D721Med (cell line): ENCODE results near the gene RALGPS1.

Experiments used
- DNase-seq: peaks from one replicate; pipeline ENCODE4 v3.0.0; 2011; ENCODE audit warnings: low spot score; ENCODE audit not compliant: insufficient read length
- FAIRE-seq: peaks from 2 replicates; lab custom pipeline; 2011; peaks lifted over from hg19 to GRCh38; lab: Jason Lieb, UNC
- CTCF ChIP-seq: IDR thresholded peaks from 2 replicates; pipeline ENCODE4 v1.5.1; 2012; ENCODE audit warnings: mild to moderate bottlenecking, control low read depth; ENCODE audit not compliant: insufficient read depth; ENCODE audit errors: missing control alignments

Gene RALGPS1

DNA sequence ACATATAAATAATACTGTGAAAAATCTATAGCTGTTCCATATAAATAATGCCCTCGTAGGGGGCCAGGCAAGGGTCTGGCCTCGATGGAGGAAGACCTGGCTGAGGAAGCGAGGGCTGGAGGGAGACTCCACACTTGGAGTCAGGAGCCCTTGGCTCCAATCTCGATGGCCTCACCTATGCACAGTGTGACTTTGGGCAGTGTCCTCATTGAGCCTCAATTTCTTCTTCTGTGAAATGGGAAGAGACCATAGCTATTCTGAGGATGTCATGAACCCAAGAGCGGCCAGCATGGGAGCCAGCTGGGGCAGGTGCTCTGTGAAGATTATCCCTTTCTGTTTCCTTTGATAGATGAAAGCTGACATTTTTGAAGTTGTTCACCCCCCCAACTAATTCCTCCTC, 183.1 kb downstream of the RALGPS1 start:
- no peak for FAIRE-seq
- DNase-seq, result no peak
- no peak for TF ChIP-seq CTCF

DNA sequence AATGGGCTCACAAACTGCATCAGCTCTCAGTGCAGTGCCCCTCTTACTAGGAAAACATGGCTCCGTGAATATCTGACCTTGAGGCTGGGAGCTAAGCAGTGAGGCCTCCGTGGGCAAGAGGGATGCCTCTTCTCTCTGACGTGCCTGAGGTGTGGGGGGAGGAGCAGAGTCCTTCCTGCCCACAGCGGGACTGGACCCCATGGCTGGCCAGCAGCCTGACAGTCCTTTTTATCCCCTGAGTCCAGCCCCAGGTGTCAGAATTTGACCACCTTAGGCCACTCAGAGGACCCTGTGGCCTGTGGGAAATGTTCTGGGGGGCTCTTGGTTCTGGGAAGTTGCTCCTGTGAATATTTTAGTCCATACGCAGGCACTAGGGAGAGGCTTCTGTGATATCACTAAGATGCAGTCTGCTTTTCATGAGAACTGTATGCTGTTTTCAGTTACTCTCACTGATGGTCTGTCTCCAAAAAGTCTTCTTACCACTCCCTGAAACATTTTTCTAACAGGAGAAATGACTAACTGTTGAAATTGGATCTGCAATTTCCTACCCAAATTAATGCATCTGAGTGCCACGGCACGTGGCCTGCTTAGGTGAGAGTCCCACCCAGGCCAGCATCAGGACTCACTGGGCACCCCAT, 184.5 kb downstream of the RALGPS1 start:
- no peak for TF ChIP-seq CTCF
- FAIRE-seq (no peak), DNase-seq (no peak)

GRCh38 chr9:127099664-127100063, 185.1 kb downstream of the RALGPS1 start:
- no peak for TF ChIP-seq CTCF
- no peak for DNase-seq
- no peak for FAIRE-seq

- DNase-seq (no peak), FAIRE-seq (no peak)
- TF ChIP-seq CTCF, result no peak
These were observed 187.6 kb downstream of the RALGPS1 start for GRCh38 chr9:127102176-127102575.

DNA sequence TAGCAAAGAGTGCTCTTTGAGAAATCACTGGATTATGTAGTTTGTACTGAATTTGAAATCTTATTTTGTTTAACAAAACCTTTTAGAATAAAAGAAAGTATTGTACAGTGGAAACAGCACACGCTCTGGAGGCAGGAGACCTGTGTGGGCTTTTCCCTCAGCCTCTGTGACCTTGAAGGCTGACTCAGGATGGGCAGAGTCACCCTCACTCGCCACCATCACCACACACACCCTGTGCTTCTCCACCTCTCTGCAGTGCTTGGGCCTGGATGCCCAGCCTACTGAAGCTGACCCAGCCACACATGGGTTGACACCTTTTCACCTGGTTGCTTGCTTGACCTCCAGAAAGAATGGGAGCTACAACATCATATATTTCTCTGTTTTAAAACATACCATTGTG, 188.2 kb downstream of the RALGPS1 start:
- FAIRE-seq (no peak), DNase-seq (no peak)
- TF ChIP-seq CTCF, result no peak

GRCh38 chr9:127104581-127105311, 190.2 kb downstream of the RALGPS1 start:
- TF ChIP-seq CTCF, result no peak
- DNase-seq (no peak), FAIRE-seq (no peak)

DNA sequence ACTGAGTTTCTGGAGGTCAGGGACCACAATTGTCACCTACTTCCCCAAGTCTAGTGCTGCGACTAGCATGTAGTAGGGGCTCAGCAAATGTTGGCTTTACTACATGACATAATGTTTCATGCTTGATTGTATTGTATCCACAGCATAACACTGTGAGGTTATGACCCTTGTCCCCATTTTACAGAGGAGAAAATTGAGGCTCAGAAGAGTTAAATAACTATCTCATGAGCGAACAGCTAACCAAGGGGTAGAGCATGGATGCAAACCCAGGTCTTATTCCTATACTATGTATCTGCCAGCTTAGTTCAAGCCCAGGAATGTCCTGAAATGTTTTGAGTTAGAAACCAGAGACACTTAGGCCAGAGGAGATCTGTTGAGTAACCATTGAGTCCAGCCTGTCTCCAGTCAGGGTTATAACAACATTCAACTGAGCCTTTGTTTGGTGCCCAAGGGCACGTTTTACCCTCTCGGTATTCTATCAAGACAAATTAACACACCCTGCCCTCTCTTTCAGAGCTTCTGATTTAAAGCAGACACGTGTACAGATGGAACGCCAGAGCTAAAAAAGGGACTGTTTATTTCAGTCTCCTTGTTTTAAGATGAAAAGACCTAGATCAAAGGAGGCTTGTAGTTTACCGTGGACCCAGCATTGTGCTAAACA, 191.4 kb downstream of the RALGPS1 start:
- no peak for FAIRE-seq
- TF ChIP-seq CTCF, result no peak
- DNase-seq, result no peak
